Measurements from ENCODE around the gene SLC26A4. TPM values are rescaled to one million over a fixed set of nuclear protein-coding genes. Genes with fewer than 3 reads are reported as not detected.

Gene SLC26A4
- total RNA-seq, 4 donors from 2014 or later: 0.39 to 0.66 (median 0.51) TPM

- H3K9me3 ChIP-seq: no peaks in the 10 kb centered on the region
- no peak overlapping the region for H3K4me3 ChIP-seq
- no peak overlapping the region for H3K27ac ChIP-seq
- no peaks in the 10 kb centered on the region for H3K36me3 ChIP-seq
- DNase-seq (ENCODE audit: low spot score in 2 of 2): no peak
- no peaks in the 10 kb centered on the region for H3K27me3 ChIP-seq
- TF ChIP-seq CTCF (IDR thresholded peaks at IDR 0.05) (no peak), POLR2A (IDR thresholded peaks at IDR 0.05) (no peak), EP300 (IDR thresholded peaks at IDR 0.05) (no peak)
- H3K4me1 ChIP-seq: no peaks in the 10 kb centered on the region
- WGBS, 2 donors: 79 to 81% methylated on average over 3 of the region's 3 CpGs
Measured at GRCh38 chr7:107667341-107667740, 6.7 kb downstream of the SLC26A4 start.

GRCh38 chr7:107668296-107668695 is 7.7 kb downstream of the SLC26A4 start:
- WGBS, 2 donors: 78 to 82% methylated on average over 4 of the region's 4 CpGs
- no peak for DNase-seq (ENCODE audit: low spot score in 2 of 2)
- TF ChIP-seq POLR2A (IDR thresholded peaks at IDR 0.05): no peak
- TF ChIP-seq CTCF (IDR thresholded peaks at IDR 0.05): no peak
- TF ChIP-seq EP300 (IDR thresholded peaks at IDR 0.05): no peak

GRCh38 chr7:107672183-107672582 is 11.6 kb downstream of the SLC26A4 start:
- WGBS, 2 donors: 88 to 90% methylated on average over 3 of the region's 3 CpGs

More at GRCh38 chr7:107668296-107668695, 7.7 kb downstream of the SLC26A4 start:
- H3K27ac ChIP-seq: no peak overlapping the region
- H3K4me3 ChIP-seq: no peak overlapping the region
- H3K27me3 ChIP-seq: no peaks in the 10 kb centered on the region
- H3K4me1 ChIP-seq: no peaks in the 10 kb centered on the region
- no peaks in the 10 kb centered on the region for H3K36me3 ChIP-seq
- H3K9me3 ChIP-seq: no peaks in the 10 kb centered on the region

GRCh38 chr7:107676249-107676648 is 15.6 kb downstream of the SLC26A4 start:
- H3K4me1 ChIP-seq: no peaks in the 10 kb centered on the region
- H3K36me3 ChIP-seq: no peaks in the 10 kb centered on the region
- no peak overlapping the region for H3K27ac ChIP-seq
- 60 to 74% methylated on average over 2 of the region's 2 CpGs for WGBS, 2 donors
- H3K27me3 ChIP-seq: no peaks in the 10 kb centered on the region
- H3K4me3 ChIP-seq: no peak overlapping the region
- DNase-seq (ENCODE audit: low spot score in 2 of 2): no peak
- TF ChIP-seq POLR2A (IDR thresholded peaks at IDR 0.05): no peak
- no peak for TF ChIP-seq EP300 (IDR thresholded peaks at IDR 0.05)
- no peak for TF ChIP-seq CTCF (IDR thresholded peaks at IDR 0.05)
- no peaks in the 10 kb centered on the region for H3K9me3 ChIP-seq

More at GRCh38 chr7:107672183-107672582, 11.6 kb downstream of the SLC26A4 start:
- Histone ChIP-seq H3K9me3 (no peaks in the 10 kb centered on the region), H3K4me3 (no peak overlapping the region), H3K27me3 (no peaks in the 10 kb centered on the region), H3K27ac (no peak overlapping the region), H3K36me3 (no peaks in the 10 kb centered on the region), H3K4me1 (no peaks in the 10 kb centered on the region)
- no peak for TF ChIP-seq POLR2A (IDR thresholded peaks at IDR 0.05)
- no peak for TF ChIP-seq CTCF (IDR thresholded peaks at IDR 0.05)
- TF ChIP-seq EP300 (IDR thresholded peaks at IDR 0.05): no peak
- DNase-seq (ENCODE audit: low spot score in 2 of 2): no peak

- TF ChIP-seq POLR2A (IDR thresholded peaks at IDR 0.05) (no peak), CTCF (IDR thresholded peaks at IDR 0.05) (no peak), EP300 (IDR thresholded peaks at IDR 0.05) (no peak)
- no peaks in the 10 kb centered on the region for H3K36me3 ChIP-seq
- H3K27ac ChIP-seq: no peak overlapping the region
- no peak overlapping the region for H3K4me3 ChIP-seq
- DNase-seq (ENCODE audit: low spot score in 2 of 2): no peak
- H3K27me3 ChIP-seq: no peaks in the 10 kb centered on the region
- H3K4me1 ChIP-seq: no peaks in the 10 kb centered on the region
- WGBS, 2 donors: 95 to 100% methylated on average over 1 of the region's 1 CpG
- no peaks in the 10 kb centered on the region for H3K9me3 ChIP-seq
Measured at GRCh38 chr7:107678110-107678753, 17.6 kb downstream of the SLC26A4 start.

All from tibial nerve (tissue), 4 donors.